SK-N-SH (cell line): ENCODE data around the gene PIK3R5. TPM values are rescaled to one million over a fixed set of nuclear protein-coding genes. Genes with fewer than 3 reads are reported as not detected.

Source experiments
- CTCF ChIA-PET: fragments of 300-600, 350-600 bp; formaldehyde crosslinking; extraction: SDS; loops from one replicate; lab custom pipeline; 2021; lab: Yijun Ruan, JAX
- POLR2A ChIA-PET: fragments of 350-600 bp; sonication (Branson Sonifier 250); formaldehyde crosslinking; extraction: SDS; loops from one replicate; lab custom pipeline; 2020; ENCODE audit warnings: antibody characterized with exemption, inconsistent platforms; lab: Yijun Ruan, JAX
- DNase-seq: peaks from one replicate; pipeline ENCODE4 v3.0.0; 2012
- H2AFZ ChIP-seq: fragments of 200-600 bp; sonication (generic); 2 replicates; pipeline ENCODE4 v1.8.1; 2016; ENCODE audit warnings: antibody characterized with exemption, mild to moderate bottlenecking, low read depth
- H3F3A ChIP-seq: fragments of 200-600 bp; sonication (generic); replicated peaks from 2 replicates; pipeline ENCODE3; 2016; ENCODE audit warnings: antibody characterized with exemption, mild to moderate bottlenecking; ENCODE audit not compliant: insufficient read depth
- H3K27ac ChIP-seq, 2 experiments: fragments of 200-500 bp in 1 of 2; fragments of 200-600 bp in 1 of 2; sonication (Bioruptor generic) in 1 of 2; sonication (generic), shearing (Covaris generic) in 1 of 2; 2 replicates each; pipeline versions ENCODE4 v1.5.1 to v1.6.1; 2014 to 2016; ENCODE audit warnings: low read depth in 2 of 2, inconsistent platforms in 1 of 2, low read length in 1 of 2, mild to moderate bottlenecking in 1 of 2, mixed read lengths in 1 of 2
- H3K27me3 ChIP-seq: fragments of 200-600 bp; sonication (generic), shearing (Covaris generic); 2 replicates; pipeline ENCODE4 v1.6.1; 2016; ENCODE audit warnings: mixed run types; ENCODE audit not compliant: insufficient read depth
- H3K36me3 ChIP-seq, 2 experiments: fragments of 200-500 bp in 1 of 2; fragments of 200-600 bp in 1 of 2; sonication (Bioruptor generic) in 1 of 2; sonication (generic) in 1 of 2; replicated peaks in 1 of 2; 2 replicates each; pipeline versions ENCODE3 to v1.5.1; 2014 to 2016; ENCODE audit warnings: low read length in 1 of 2, mild to moderate bottlenecking in 1 of 2; ENCODE audit not compliant: insufficient read depth in 2 of 2, control insufficient read depth in 1 of 2
- H3K4me1 ChIP-seq, 2 experiments: fragments of 200-500 bp in 1 of 2; fragments of 200-600 bp in 1 of 2; sonication (Bioruptor generic) in 1 of 2; sonication (generic), shearing (Covaris generic) in 1 of 2; 2 replicates each; pipeline versions ENCODE4 v1.5.1 to v1.6.1; 2014 to 2016; ENCODE audit warnings: low read depth in 1 of 2, low read length in 1 of 2, mixed run types in 1 of 2; ENCODE audit not compliant: insufficient read depth in 2 of 2, control insufficient read depth in 1 of 2
- H3K4me2 ChIP-seq: fragments of 200-600 bp; sonication (generic), shearing (Covaris generic); 2 replicates; pipeline ENCODE4 v1.6.1; 2017; ENCODE audit warnings: mixed run types
- H3K4me3 ChIP-seq, 2 experiments: fragments of 200-500 bp in 1 of 2; fragments of 200-600 bp in 1 of 2; sonication (Bioruptor generic) in 1 of 2; sonication (generic), shearing (Covaris generic) in 1 of 2; 2 replicates each; pipeline versions ENCODE4 v1.5.1 to v1.8.1; 2014 to 2016; ENCODE audit warnings: low read depth in 2 of 2, inconsistent platforms in 1 of 2, low read length in 1 of 2, mild to moderate bottlenecking in 1 of 2, mixed read lengths in 1 of 2, moderate library complexity in 1 of 2
- H3K79me2 ChIP-seq: fragments of 200-600 bp; sonication (generic); 2 replicates; pipeline ENCODE4 v1.8.1; 2017; ENCODE audit warnings: mild to moderate bottlenecking; ENCODE audit not compliant: insufficient read depth
- H3K9ac ChIP-seq: fragments of 200-600 bp; sonication (generic); 2 replicates; pipeline ENCODE4 v1.6.1; 2017; ENCODE audit warnings: mixed run types
- H3K9me2 ChIP-seq: fragments of 200-600 bp; sonication (generic); 2 replicates; pipeline ENCODE4 v1.6.1; 2017; ENCODE audit warnings: mixed run types
- H3K9me3 ChIP-seq: fragments of 200-600 bp; sonication (generic); 2 replicates; pipeline ENCODE4 v1.6.1; 2017; ENCODE audit warnings: mixed run types, mild to moderate bottlenecking, moderate library complexity
- H4K20me1 ChIP-seq: fragments of 200-600 bp; sonication (generic); 2 replicates; pipeline ENCODE4 v1.6.1; 2017; ENCODE audit warnings: mild to moderate bottlenecking, mixed run types; ENCODE audit not compliant: insufficient read depth
- ELF1 ChIP-seq: IDR thresholded peaks from 2 replicates; pipeline ENCODE4 v1.4.0; 2012
- GATA2 ChIP-seq: sonication (generic); formaldehyde crosslinking; IDR thresholded peaks from 2 replicates; pipeline ENCODE4 v1.5.0; 2020; ENCODE audit warnings: mild to moderate bottlenecking, missing genetic modification reagents
- JUND ChIP-seq: IDR thresholded peaks from 2 replicates; pipeline ENCODE4 v1.4.0; 2012
- MAX ChIP-seq: IDR thresholded peaks from 2 replicates; pipeline ENCODE4 v1.4.0; 2012; ENCODE audit warnings: low read depth
- RAD21 ChIP-seq: IDR thresholded peaks from 2 replicates; pipeline ENCODE4 v1.6.1; 2012; ENCODE audit warnings: mild to moderate bottlenecking, low read length
- RCOR1 ChIP-seq: fragments of 150-350 bp; IDR thresholded peaks from 2 replicates; pipeline ENCODE4 v1.6.1; 2017; ENCODE audit warnings: antibody characterized with exemption, low read length
- RXRA ChIP-seq: IDR thresholded peaks from 2 replicates; pipeline ENCODE4 v1.4.0; 2012; ENCODE audit warnings: low read depth, mild to moderate bottlenecking, borderline replicate concordance
- SIN3A ChIP-seq: IDR thresholded peaks from 2 replicates; pipeline ENCODE4 v1.6.1; 2012; ENCODE audit warnings: low read depth, mild to moderate bottlenecking, low read length, moderate library complexity, borderline replicate concordance
- TCF12 ChIP-seq: IDR thresholded peaks from 2 replicates; pipeline ENCODE4 v1.4.0; 2012
- WGBS: methylation state at CpG from one replicate; pipeline ENCODE4 v1.1.6; 2017; ENCODE audit warnings: low lambda C conversion rate; 5-methylcytosine and 5-hydroxymethylcytosine counted together
- polyA plus RNA-seq, 3 experiments: library from polyadenylated mRNA; depleted of rRNA; stranded (reverse); fragments of >200 nt; gene quantifications; 2 replicates each; pipeline ENCODE4 v1.2.3, GENCODE V29; 2012
- TF ChIP-seq, protein P1 (sequence below): IDR thresholded peaks from 2 replicates; pipeline ENCODE4 v1.4.0; 2012; ENCODE audit warnings: low read depth, borderline replicate concordance
- TF ChIP-seq, protein P2 (sequence below): IDR thresholded peaks from 2 replicates; pipeline ENCODE4; 2012

PIK3R5 gene
- polyA plus RNA-seq, 1 of the 3 experiments (the other 2 are of a cell fraction), result not detected

- Histone ChIP-seq H3K27me3 (peaks cover 7% of the 10 kb centered on the region; the same call in 1 of the 2 replicates), H3F3A (no peaks in the 10 kb centered on the region), H2AFZ (no peak overlapping the region), H3K36me3 (no peaks in the 10 kb centered on the region), H3K79me2 (no peaks in the 10 kb centered on the region), H3K4me2 (no peak overlapping the region), H3K4me1 (no peaks in the 10 kb centered on the region), H3K9me2 (no peaks in the 10 kb centered on the region), H4K20me1 (no peaks in the 10 kb centered on the region), H3K9ac (no peak overlapping the region), H3K27ac (no peak overlapping the region), H3K9me3 (no peaks in the 10 kb centered on the region)
- CTCF ChIA-PET, result no interaction called here
- POLR2A ChIA-PET, result no interaction called here
- DNase-seq, result peak; percentile 34
- TF ChIP-seq, protein P1, sequence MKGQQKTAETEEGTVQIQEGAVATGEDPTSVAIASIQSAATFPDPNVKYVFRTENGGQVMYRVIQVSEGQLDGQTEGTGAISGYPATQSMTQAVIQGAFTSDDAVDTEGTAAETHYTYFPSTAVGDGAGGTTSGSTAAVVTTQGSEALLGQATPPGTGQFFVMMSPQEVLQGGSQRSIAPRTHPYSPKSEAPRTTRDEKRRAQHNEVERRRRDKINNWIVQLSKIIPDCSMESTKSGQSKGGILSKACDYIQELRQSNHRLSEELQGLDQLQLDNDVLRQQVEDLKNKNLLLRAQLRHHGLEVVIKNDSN, result peak; percentile 86; the same call in 1 of the 2 replicates
- no peak for TF ChIP-seq JUND
- TF ChIP-seq, all 33 proteins: peak for 1
- no peak overlapping the region for H3K4me3 ChIP-seq
Observed at GRCh38 chr17:8846768-8847211, 118.7 kb downstream of the PIK3R5 start.

- Histone ChIP-seq H3K9me3 (no peaks in the 10 kb centered on the region), H3K4me3 (no peak overlapping the region), H3K36me3 (no peaks in the 10 kb centered on the region), H2AFZ (no peak overlapping the region), H4K20me1 (no peaks in the 10 kb centered on the region), H3K27me3 (peaks cover 5% of the 10 kb centered on the region; the same call in 1 of the 2 replicates), H3K79me2 (no peaks in the 10 kb centered on the region), H3F3A (no peaks in the 10 kb centered on the region), H3K9me2 (no peaks in the 10 kb centered on the region), H3K27ac (no peak overlapping the region), H3K4me1 (no peaks in the 10 kb centered on the region), H3K9ac (no peak overlapping the region), H3K4me2 (no peak overlapping the region)
- 6% methylated on average over 9 of the region's 9 CpGs for WGBS
- no peak for DNase-seq
- TF ChIP-seq MAX, result no peak
- no peak for TF ChIP-seq RXRA
- TF ChIP-seq ELF1, result no peak
- TF ChIP-seq RCOR1, result no peak
- TF ChIP-seq RAD21, result no peak
- peak; percentile 14; the same call in 1 of the 2 replicates for TF ChIP-seq TCF12
- no peak for TF ChIP-seq GATA2 (CRISPR knock-in tag)
- TF ChIP-seq, protein P2, sequence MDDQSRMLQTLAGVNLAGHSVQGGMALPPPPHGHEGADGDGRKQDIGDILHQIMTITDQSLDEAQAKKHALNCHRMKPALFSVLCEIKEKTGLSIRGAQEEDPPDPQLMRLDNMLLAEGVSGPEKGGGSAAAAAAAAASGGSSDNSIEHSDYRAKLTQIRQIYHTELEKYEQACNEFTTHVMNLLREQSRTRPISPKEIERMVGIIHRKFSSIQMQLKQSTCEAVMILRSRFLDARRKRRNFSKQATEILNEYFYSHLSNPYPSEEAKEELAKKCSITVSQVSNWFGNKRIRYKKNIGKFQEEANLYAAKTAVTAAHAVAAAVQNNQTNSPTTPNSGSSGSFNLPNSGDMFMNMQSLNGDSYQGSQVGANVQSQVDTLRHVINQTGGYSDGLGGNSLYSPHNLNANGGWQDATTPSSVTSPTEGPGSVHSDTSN, result no peak
- TF ChIP-seq SIN3A, result no peak
- CTCF ChIA-PET, result interaction anchor here (0.5 to 0.6 kb wide), 2 partner anchors 18 to 370 kb away, joined by 3 read pairs; no protein-coding TSS in a partner anchor
- POLR2A ChIA-PET, result no interaction called here
Observed at GRCh38 chr17:8844229-8845218, 121.0 kb downstream of the PIK3R5 start.
